Measurements from ENCODE around the gene BORCS6. TPM values are rescaled to one million over a fixed set of nuclear protein-coding genes. Genes with fewer than 3 reads are reported as not detected.

Gene BORCS6
- total and polyA plus RNA-seq, 2 of the 13 experiments (the other 11 are each of a cell fraction or from before 2014, with no cell fraction given), result 2.0 to 5.1 TPM

DNA sequence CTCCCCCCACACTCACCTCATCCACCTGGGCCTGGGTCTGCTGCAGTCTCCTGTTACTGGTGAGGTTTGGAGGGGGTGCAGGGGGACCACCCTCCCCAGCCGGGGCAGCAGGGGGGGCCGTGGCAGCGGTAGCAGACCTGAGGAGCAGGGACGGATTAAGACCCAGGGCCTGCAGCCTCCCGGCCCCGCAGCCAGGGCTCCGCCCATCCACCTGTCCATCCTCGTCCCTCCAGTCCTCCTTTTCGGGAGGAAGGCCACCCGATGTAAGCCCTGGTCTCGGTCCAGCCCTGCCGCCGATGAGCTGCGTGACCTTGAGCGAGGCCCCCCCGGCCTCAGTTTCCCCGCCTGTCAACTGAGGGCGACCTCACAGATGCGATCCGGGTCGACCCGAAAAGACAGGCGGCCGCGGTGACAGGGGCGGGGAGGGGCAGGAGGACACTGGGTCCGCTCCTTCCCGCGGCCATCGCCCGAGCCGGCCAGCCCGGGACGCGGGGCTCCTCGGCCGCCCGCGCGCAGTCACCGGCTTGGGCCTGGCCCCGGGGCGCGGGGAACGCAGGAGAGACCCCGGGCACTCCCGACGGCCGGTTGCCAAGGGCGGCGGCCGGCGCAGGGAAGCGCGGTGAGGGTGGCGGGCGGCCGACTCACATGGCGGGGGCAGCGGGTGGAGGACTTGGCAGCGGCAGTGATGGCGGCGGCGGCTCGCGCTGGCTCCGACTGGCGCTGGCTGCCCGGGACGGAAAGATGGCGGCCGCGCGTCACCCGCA lies 27.6 kb downstream of the BORCS6 start, which contains the start of gene VAMP2 (continued):
- TF ChIP-seq, protein P1, sequence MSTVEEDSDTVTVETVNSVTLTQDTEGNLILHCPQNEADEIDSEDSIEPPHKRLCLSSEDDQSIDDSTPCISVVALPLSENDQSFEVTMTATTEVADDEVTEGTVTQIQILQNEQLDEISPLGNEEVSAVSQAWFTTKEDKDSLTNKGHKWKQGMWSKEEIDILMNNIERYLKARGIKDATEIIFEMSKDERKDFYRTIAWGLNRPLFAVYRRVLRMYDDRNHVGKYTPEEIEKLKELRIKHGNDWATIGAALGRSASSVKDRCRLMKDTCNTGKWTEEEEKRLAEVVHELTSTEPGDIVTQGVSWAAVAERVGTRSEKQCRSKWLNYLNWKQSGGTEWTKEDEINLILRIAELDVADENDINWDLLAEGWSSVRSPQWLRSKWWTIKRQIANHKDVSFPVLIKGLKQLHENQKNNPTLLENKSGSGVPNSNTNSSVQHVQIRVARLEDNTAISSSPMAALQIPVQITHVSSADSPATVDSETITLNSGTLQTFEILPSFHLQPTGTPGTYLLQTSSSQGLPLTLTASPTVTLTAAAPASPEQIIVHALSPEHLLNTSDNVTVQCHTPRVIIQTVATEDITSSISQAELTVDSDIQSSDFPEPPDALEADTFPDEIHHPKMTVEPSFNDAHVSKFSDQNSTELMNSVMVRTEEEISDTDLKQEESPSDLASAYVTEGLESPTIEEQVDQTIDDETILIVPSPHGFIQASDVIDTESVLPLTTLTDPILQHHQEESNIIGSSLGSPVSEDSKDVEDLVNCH (CRISPR knock-in tag; IDR thresholded peaks at IDR 0.05), result peak; percentile 88; the same call in 1 of the 2 replicates
- TF ChIP-seq, protein P2, sequence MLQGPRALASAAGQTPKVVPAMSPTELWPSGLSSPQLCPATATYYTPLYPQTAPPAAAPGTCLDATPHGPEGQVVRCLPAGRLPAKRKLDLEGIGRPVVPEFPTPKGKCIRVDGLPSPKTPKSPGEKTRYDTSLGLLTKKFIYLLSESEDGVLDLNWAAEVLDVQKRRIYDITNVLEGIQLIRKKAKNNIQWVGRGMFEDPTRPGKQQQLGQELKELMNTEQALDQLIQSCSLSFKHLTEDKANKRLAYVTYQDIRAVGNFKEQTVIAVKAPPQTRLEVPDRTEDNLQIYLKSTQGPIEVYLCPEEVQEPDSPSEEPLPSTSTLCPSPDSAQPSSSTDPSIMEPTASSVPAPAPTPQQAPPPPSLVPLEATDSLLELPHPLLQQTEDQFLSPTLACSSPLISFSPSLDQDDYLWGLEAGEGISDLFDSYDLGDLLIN (CRISPR knock-in tag; IDR thresholded peaks at IDR 0.05; ENCODE audit: borderline replicate concordance), result 0 out of 2 replicates have a peak, but pooled peaks have one; percentile 6

DNA sequence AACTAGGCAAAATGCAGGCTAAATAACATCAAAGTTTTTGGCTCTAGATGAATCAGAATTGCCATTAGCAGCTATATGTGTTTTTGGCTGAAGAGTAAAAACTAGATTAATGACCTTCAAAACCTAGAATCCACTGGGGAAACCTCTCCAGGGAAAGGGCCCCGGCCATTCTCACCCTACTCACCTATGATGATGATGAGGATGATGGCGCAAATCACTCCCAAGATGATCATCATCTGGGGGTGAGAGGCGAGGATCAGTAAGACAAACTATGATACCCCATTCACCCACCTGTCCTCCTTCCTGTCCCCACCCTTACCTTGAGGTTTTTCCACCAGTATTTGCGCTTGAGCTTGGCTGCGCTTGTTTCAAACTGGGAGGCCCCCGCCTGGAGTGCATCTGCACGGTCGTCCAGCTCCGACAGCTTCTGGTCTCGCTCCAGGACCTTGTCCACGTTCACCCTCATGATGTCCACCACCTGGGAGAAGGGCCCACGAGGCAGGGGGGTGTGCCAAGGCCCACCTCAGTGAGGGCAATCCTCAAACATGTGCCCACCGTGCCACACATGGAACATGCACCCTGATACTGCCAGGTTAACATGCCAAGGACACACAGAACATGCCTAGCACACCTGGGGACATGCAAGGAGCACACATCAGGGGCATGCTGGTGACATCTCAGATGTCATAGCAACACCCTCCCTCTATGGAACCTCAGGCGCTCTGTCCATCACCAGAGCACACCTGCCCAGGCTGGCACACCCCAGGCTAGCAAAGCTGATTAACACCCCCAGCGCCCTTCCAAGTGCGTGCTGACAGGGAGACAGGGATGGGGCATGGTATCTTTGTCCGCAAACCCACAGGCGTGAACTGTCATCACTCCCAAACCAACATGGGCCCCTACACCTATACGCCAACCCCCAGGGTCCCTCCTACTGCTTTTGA lies 28.4 kb downstream of the BORCS6 start:
- peaks cover 1 to 7% of the 10 kb centered on the region in 2 experiments; a peak in 3 of 5 replicates for H3K36me3 ChIP-seq (replicated peaks in 1 of 2; ENCODE audit: control insufficient read depth in 1 of 2, insufficient read depth in 2 of 2, low read length in 2 of 2)
- peak overlapping the region; percentile 80 for H3K27ac ChIP-seq (ENCODE audit: extremely low read length, insufficient read depth, low read length)
- peak overlapping the region; percentile 95 for H3K9ac ChIP-seq (ENCODE audit: insufficient read depth, low read depth, low read length)
- H4K20me1 ChIP-seq (ENCODE audit: insufficient read depth, low read length), result no peaks in the 10 kb centered on the region
- TSS peak; percentile 67 for BruUV-seq (replicated peaks)
- peak overlapping the region; percentile 100 for H3K4me2 ChIP-seq (ENCODE audit: low read depth, low read length)
- H3K79me2 ChIP-seq (ENCODE audit: insufficient read depth, low read length), result peaks cover 18% of the 10 kb centered on the region
- no peaks in the 10 kb centered on the region; a peak in 1 of 5 replicates for H3K27me3 ChIP-seq (ENCODE audit: control insufficient read depth in 1 of 2, insufficient read depth in 2 of 2, low read length in 2 of 2)
- DNase-seq (ENCODE audit: low spot score) (no peak), FAIRE-seq (no peak), ATAC-seq (no peak)
- in situ Hi-C loops (cut with HindIII; ENCODE audit: extremely low pct_ligation_motif_present, low pct_unique_long_range_greater_than_20kb) (no loop called here), intact Hi-C loops (cut with micrococcal nuclease; ENCODE audit: unreplicated experiment) (no loop called here)
- H3K9me3 ChIP-seq (ENCODE audit: low read length), result no peaks in the 10 kb centered on the region
- ChIA-PET POLR2A (interaction anchor here (2.0 kb wide), 1 partner anchor 11 kb away, joined by 11 read pairs; no protein-coding TSS in a partner anchor), CTCF (ENCODE audit: low intra/inter-chr PET ratio, low total read pairs) (interaction anchor here (1.9 kb wide), 1 partner anchor 23 kb away, joined by 5 read pairs; no protein-coding TSS in a partner anchor)
- no peak overlapping the region for H2AFZ ChIP-seq (ENCODE audit: low read length)
- H3K4me3 ChIP-seq (replicated peaks in 1 of 3; ENCODE audit: insufficient read depth in 1 of 3, low read depth in 2 of 3, low read length in 3 of 3), result peak overlapping the region; percentile 92 to 99 (median 98)
- H3K4me1 ChIP-seq (ENCODE audit: insufficient read depth, low read length), result peaks cover 62% of the 10 kb centered on the region
- 89% methylated on average over 14 of the region's 19 CpGs for WGBS (ENCODE audit: low lambda C conversion rate)
- TF ChIP-seq, protein P3, sequence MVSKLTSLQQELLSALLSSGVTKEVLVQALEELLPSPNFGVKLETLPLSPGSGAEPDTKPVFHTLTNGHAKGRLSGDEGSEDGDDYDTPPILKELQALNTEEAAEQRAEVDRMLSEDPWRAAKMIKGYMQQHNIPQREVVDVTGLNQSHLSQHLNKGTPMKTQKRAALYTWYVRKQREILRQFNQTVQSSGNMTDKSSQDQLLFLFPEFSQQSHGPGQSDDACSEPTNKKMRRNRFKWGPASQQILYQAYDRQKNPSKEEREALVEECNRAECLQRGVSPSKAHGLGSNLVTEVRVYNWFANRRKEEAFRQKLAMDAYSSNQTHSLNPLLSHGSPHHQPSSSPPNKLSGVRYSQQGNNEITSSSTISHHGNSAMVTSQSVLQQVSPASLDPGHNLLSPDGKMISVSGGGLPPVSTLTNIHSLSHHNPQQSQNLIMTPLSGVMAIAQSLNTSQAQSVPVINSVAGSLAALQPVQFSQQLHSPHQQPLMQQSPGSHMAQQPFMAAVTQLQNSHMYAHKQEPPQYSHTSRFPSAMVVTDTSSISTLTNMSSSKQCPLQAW (CRISPR knock-in tag; IDR thresholded peaks at IDR 0.05), result 0 out of 2 replicates have a peak, but pooled peaks have one; percentile 2
- TF ChIP-seq, protein P4, sequence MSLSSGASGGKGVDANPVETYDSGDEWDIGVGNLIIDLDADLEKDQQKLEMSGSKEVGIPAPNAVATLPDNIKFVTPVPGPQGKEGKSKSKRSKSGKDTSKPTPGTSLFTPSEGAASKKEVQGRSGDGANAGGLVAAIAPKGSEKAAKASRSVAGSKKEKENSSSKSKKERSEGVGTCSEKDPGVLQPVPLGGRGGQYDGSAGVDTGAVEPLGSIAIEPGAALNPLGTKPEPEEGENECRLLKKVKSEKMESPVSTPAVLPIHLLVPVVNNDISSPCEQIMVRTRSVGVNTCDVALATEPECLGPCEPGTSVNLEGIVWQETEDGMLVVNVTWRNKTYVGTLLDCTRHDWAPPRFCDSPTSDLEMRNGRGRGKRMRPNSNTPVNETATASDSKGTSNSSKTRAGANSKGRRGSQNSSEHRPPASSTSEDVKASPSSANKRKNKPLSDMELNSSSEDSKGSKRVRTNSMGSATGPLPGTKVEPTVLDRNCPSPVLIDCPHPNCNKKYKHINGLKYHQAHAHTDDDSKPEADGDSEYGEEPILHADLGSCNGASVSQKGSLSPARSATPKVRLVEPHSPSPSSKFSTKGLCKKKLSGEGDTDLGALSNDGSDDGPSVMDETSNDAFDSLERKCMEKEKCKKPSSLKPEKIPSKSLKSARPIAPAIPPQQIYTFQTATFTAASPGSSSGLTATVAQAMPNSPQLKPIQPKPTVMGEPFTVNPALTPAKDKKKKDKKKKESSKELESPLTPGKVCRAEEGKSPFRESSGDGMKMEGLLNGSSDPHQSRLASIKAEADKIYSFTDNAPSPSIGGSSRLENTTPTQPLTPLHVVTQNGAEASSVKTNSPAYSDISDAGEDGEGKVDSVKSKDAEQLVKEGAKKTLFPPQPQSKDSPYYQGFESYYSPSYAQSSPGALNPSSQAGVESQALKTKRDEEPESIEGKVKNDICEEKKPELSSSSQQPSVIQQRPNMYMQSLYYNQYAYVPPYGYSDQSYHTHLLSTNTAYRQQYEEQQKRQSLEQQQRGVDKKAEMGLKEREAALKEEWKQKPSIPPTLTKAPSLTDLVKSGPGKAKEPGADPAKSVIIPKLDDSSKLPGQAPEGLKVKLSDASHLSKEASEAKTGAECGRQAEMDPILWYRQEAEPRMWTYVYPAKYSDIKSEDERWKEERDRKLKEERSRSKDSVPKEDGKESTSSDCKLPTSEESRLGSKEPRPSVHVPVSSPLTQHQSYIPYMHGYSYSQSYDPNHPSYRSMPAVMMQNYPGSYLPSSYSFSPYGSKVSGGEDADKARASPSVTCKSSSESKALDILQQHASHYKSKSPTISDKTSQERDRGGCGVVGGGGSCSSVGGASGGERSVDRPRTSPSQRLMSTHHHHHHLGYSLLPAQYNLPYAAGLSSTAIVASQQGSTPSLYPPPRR (CRISPR knock-in tag; IDR thresholded peaks at IDR 0.05; ENCODE audit: borderline replicate concordance), result 0 out of 2 replicates have a peak, but pooled peaks have one; percentile 14
- TF ChIP-seq ZNF556 (CRISPR knock-in tag; IDR thresholded peaks at IDR 0.05; ENCODE audit: borderline replicate concordance) (no peak), ZNF501 (CRISPR knock-in tag; IDR thresholded peaks at IDR 0.05) (0 out of 2 replicates have a peak, but pooled peaks have one; percentile 39), ZNF746 (CRISPR knock-in tag; IDR thresholded peaks at IDR 0.05) (0 out of 2 replicates have a peak, but pooled peaks have one; percentile 20)

Data from HepG2 (cell line).